Endothelial cell (in vitro differentiated cells): ENCODE results near the gene TBX5. TPM values are rescaled to one million over a fixed set of nuclear protein-coding genes. Genes with fewer than 3 reads are reported as not detected.

Source experiments
- DNase-seq: peaks from one replicate; pipeline ENCODE4 v3.0.0; 2021; ENCODE audit warnings: low spot score
- H3K27ac Mint-ChIP-seq: one replicate; pipeline ENCODE4 v1.8.0; 2021; ENCODE audit warnings: mixed read lengths, inconsistent platforms; ENCODE audit not compliant: unreplicated experiment
- H3K27me3 Mint-ChIP-seq: one replicate; pipeline ENCODE4 v1.8.0; 2021; ENCODE audit warnings: mild to moderate bottlenecking, moderate library complexity, mixed read lengths, inconsistent platforms; ENCODE audit not compliant: unreplicated experiment
- H3K36me3 Mint-ChIP-seq: one replicate; pipeline ENCODE4 v1.8.0; 2021; ENCODE audit warnings: mild to moderate bottlenecking, low read depth, mixed read lengths, inconsistent platforms; ENCODE audit not compliant: unreplicated experiment
- H3K4me1 Mint-ChIP-seq: one replicate; pipeline ENCODE4 v1.8.0; 2021; ENCODE audit warnings: mild to moderate bottlenecking, mixed read lengths, inconsistent platforms; ENCODE audit not compliant: unreplicated experiment
- H3K4me3 Mint-ChIP-seq: one replicate; pipeline ENCODE4 v1.8.0; 2021; ENCODE audit warnings: mild to moderate bottlenecking, mixed read lengths, inconsistent platforms; ENCODE audit not compliant: unreplicated experiment
- H3K9me3 Mint-ChIP-seq: one replicate; pipeline ENCODE4 v1.8.0; 2021; ENCODE audit warnings: mixed read lengths, inconsistent platforms; ENCODE audit not compliant: unreplicated experiment
- total RNA-seq: library from RNA; stranded (reverse); fragmentation: NEBNext Ultra II Directional; extraction: Animal tissue kit (Norgen Biotek cat#: 25700); gene quantifications from one replicate; pipeline ENCODE4 v1.2.1, GENCODE V29; 2021; ENCODE audit not compliant: unreplicated experiment
- TF ChIP-seq, protein P1 (sequence below): fragments of 200-600 bp; sonication (generic); IDR thresholded peaks from one replicate; pipeline ENCODE4 v1.5.0; 2021; ENCODE audit warnings: antibody characterized with exemption; ENCODE audit not compliant: unreplicated experiment

Gene TBX5
- total RNA-seq, 1 donor from 2014 or later = 0.38 TPM

DNA sequence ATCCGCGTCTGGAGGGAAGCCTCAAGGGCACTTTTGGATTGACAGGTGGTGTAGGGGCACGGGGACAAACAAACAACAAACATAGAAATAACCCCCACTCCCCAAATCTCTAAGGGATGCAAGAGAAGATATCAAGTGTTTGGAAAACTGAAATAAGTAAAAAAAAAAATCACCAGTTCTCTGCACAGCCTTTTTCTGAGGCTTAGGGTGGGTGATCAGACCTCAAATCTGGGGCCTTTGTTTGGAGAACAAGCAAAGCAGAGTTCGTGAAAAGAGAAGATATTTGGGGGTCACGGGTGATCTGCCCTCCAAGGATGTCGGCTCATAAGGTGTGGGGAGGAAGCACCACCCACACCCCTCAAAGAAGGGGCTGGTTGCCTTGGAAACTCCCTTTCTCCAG, 10.7 kb downstream of the TBX5 start:
- no peak for DNase-seq
- no peaks in the 10 kb centered on the region for H3K9me3 Mint-ChIP-seq
- no peak overlapping the region for H3K27ac Mint-ChIP-seq
- H3K27me3 Mint-ChIP-seq = peaks cover 28% of the 10 kb centered on the region
- TF ChIP-seq, protein P1, sequence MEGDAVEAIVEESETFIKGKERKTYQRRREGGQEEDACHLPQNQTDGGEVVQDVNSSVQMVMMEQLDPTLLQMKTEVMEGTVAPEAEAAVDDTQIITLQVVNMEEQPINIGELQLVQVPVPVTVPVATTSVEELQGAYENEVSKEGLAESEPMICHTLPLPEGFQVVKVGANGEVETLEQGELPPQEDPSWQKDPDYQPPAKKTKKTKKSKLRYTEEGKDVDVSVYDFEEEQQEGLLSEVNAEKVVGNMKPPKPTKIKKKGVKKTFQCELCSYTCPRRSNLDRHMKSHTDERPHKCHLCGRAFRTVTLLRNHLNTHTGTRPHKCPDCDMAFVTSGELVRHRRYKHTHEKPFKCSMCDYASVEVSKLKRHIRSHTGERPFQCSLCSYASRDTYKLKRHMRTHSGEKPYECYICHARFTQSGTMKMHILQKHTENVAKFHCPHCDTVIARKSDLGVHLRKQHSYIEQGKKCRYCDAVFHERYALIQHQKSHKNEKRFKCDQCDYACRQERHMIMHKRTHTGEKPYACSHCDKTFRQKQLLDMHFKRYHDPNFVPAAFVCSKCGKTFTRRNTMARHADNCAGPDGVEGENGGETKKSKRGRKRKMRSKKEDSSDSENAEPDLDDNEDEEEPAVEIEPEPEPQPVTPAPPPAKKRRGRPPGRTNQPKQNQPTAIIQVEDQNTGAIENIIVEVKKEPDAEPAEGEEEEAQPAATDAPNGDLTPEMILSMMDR = no peak
- peaks cover 14% of the 10 kb centered on the region for H3K4me1 Mint-ChIP-seq
- H3K4me3 Mint-ChIP-seq = no peak overlapping the region
- H3K36me3 Mint-ChIP-seq = no peaks in the 10 kb centered on the region

GRCh38 chr12:114393569-114393968, 12.4 kb downstream of the TBX5 start:
- TF ChIP-seq, protein P1 = no peak
- Mint-ChIP-seq H3K36me3 (no peaks in the 10 kb centered on the region), H3K27ac (no peak overlapping the region), H3K4me3 (no peak overlapping the region), H3K4me1 (peaks cover 13% of the 10 kb centered on the region), H3K27me3 (peaks cover 25% of the 10 kb centered on the region), H3K9me3 (no peaks in the 10 kb centered on the region)
- no peak for DNase-seq

- TF ChIP-seq, protein P1 = no peak
- Mint-ChIP-seq H3K4me3 (no peak overlapping the region), H3K36me3 (no peaks in the 10 kb centered on the region), H3K27me3 (peaks cover 22% of the 10 kb centered on the region), H3K4me1 (peaks cover 7% of the 10 kb centered on the region), H3K9me3 (no peaks in the 10 kb centered on the region), H3K27ac (no peak overlapping the region)
- DNase-seq = no peak
Observed at GRCh38 chr12:114392909-114393308, 13.0 kb downstream of the TBX5 start.

GRCh38 chr12:114391088-114391487, 14.9 kb downstream of the TBX5 start:
- TF ChIP-seq, protein P1 = no peak
- Mint-ChIP-seq H3K36me3 (no peaks in the 10 kb centered on the region), H3K4me1 (peaks cover 5% of the 10 kb centered on the region), H3K27ac (no peak overlapping the region), H3K4me3 (no peak overlapping the region), H3K9me3 (no peaks in the 10 kb centered on the region), H3K27me3 (peaks cover 14% of the 10 kb centered on the region)
- DNase-seq = no peak

DNA sequence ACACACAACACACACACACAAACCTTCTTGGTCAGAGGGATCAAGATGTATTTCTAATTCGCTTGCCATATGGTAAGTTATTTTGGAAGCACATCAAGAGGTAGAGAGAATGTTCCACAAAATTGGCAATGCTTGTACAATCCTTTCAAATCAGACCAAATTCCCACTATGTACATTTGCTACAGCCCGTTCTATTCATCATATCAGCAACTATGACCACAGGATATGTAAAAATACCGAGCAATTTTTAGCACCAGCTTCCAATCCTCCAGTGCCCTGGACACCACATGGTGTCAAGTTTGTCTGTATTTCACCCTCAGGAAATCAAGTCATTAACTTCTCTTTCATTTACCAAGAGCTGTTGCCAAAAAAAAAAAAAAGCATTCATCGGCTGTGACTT, 21.2 kb downstream of the TBX5 start:
- H3K36me3 Mint-ChIP-seq = no peaks in the 10 kb centered on the region
- no peak overlapping the region for H3K4me3 Mint-ChIP-seq
- TF ChIP-seq, protein P1 = no peak
- H3K9me3 Mint-ChIP-seq = no peaks in the 10 kb centered on the region
- H3K27me3 Mint-ChIP-seq = peaks cover 4% of the 10 kb centered on the region
- no peak for DNase-seq
- peaks cover 3% of the 10 kb centered on the region for H3K4me1 Mint-ChIP-seq
- H3K27ac Mint-ChIP-seq = no peak overlapping the region
